ENCODE results near the gene FMO4.
"Not testable (repeated sequence)": the region's sequence is repeated elsewhere in the genome, so short reads cannot be mapped to it uniquely, and the experiment has no call there.

The FMO4 gene

GRCh38 chr1:171313835-171314320 is at the start of gene FMO4:
Gene FMO4 (plus strand): TSS chr1:171314183. CDS start chr1:171319826, 5,643 bp downstream.
- peak; percentile 91 for DNase-seq

GRCh38 chr1:171265686-171266085 is 48.3 kb upstream of the FMO4 start:
- DNase-seq, result no peak

- DNase-seq, result no peak
Observed at GRCh38 chr1:171266930-171267329, 47.1 kb upstream of the FMO4 start.

- DNase-seq, result no peak
Observed at GRCh38 chr1:171267391-171267790, 46.6 kb upstream of the FMO4 start.

GRCh38 chr1:171270806-171271205 is 43.2 kb upstream of the FMO4 start:
- no peak for DNase-seq

- DNase-seq, result no peak
Observed at GRCh38 chr1:171277534-171277933, 36.4 kb upstream of the FMO4 start.

GRCh38 chr1:171279234-171279633 is 34.7 kb upstream of the FMO4 start:
- no peak for DNase-seq

- no peak for DNase-seq
Observed at GRCh38 chr1:171279678-171280077, 34.3 kb upstream of the FMO4 start.

- DNase-seq, result no peak
Observed at GRCh38 chr1:171280599-171280998, 33.4 kb upstream of the FMO4 start.

GRCh38 chr1:171286032-171286705 is 27.8 kb upstream of the FMO4 start:
- no peak for DNase-seq

GRCh38 chr1:171290621-171291020 is 23.4 kb upstream of the FMO4 start:
- no peak for DNase-seq

GRCh38 chr1:171292799-171293198 is 21.2 kb upstream of the FMO4 start:
- DNase-seq, result no peak

GRCh38 chr1:171295383-171295782 is 18.6 kb upstream of the FMO4 start:
- not testable (repeated sequence) for DNase-seq

GRCh38 chr1:171295821-171296220 is 18.2 kb upstream of the FMO4 start:
- DNase-seq, result no peak

GRCh38 chr1:171296897-171297296 is 17.1 kb upstream of the FMO4 start:
- DNase-seq, result no peak

GRCh38 chr1:171298696-171299095 is 15.3 kb upstream of the FMO4 start:
- no peak for DNase-seq

- no peak for DNase-seq
Observed at GRCh38 chr1:171299342-171299741, 14.6 kb upstream of the FMO4 start.

GRCh38 chr1:171300401-171300800 is 13.6 kb upstream of the FMO4 start:
- DNase-seq, result no peak

- DNase-seq, result no peak
Observed at GRCh38 chr1:171310661-171311087, 3.3 kb upstream of the FMO4 start.

- DNase-seq, result no peak
Observed at GRCh38 chr1:171311771-171312558, 2.0 kb upstream of the FMO4 start.

- DNase-seq, result no peak
Observed at GRCh38 chr1:171313319-171313834, 606 bp upstream of the FMO4 start.

- no peak for DNase-seq
Observed at GRCh38 chr1:171329251-171329650, 15.3 kb downstream of the FMO4 start.

- no peak for DNase-seq
Observed at GRCh38 chr1:171334024-171334640, 20.1 kb downstream of the FMO4 start.

- no peak for DNase-seq
Observed at GRCh38 chr1:171335964-171336363, 22.0 kb downstream of the FMO4 start.
